OCI-LY7 (cell line): ENCODE results near the gene TGFBI.

Experiments
- CTCF ChIP-seq: fragments of 200-600 bp; sonication (generic); conservative IDR thresholded peaks from 2 replicates; pipeline ENCODE4 v1.5.1; 2014; ENCODE audit warnings: mild to moderate bottlenecking, antibody characterized with exemption, low read length, moderate library complexity, mixed read lengths
- EZH2phosphoT487 ChIP-seq: fragments of 200-600 bp; sonication (generic); IDR thresholded peaks from 2 replicates; pipeline ENCODE4 v1.6.1; 2018; ENCODE audit warnings: low read depth, borderline replicate concordance, mild to moderate bottlenecking, mixed run types, antibody characterized with exemption, low read length, moderate library complexity, mixed read lengths

GRCh38 chr5:136028090-136028489 lies 698 bp upstream of the TGFBI start:
- TF ChIP-seq CTCF (no peak), EZH2phosphoT487 (no peak)
